Dermis microvascular lymphatic vessel endothelial cell (primary cell): ENCODE results near the gene CTSZ. TPM values are rescaled to one million over a fixed set of nuclear protein-coding genes. Genes with fewer than 3 reads are reported as not detected.
"Not testable (repeated sequence)": the region's sequence is repeated elsewhere in the genome, so short reads cannot be mapped to it uniquely, and the experiment has no call there.

Source experiments
- DNase-seq, 2 donors: peaks; one replicate each; pipeline versions ENCODE4 v3.0.0 to v3.0.0-alpha.2; 2010; ENCODE audit warnings: low read depth in 2 of 2
- total RNA-seq: library from RNA; depleted of rRNA; stranded (reverse); fragments of >200 nt; gene quantifications from 2 replicates; pipeline ENCODE4 v1.2.1, GENCODE V29; 2014

The CTSZ gene
- total RNA-seq, 1 donor from 2014 or later = 206 TPM

- no peak for DNase-seq
These were observed 6.7 kb downstream of the CTSZ start for GRCh38 chr20:59000326-59000725.

DNA sequence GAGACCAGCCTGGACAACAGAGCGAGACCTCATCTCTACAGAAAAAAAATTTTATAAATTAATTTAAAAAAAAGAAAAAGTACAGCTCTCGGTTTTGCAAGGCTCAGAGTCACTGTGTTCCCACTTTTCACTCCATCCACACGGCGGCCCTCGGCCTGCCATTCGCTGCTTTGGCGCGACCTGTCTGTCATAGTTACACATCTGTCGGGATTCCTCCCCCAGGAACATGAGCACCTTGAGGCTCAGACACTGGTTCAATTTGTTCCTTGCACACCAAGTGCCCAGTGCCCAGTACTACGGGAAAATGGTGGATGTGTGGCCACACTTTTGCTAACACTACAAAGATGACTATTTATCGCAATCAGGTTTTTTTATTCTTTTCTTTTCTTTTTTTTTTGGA, 8.4 kb downstream of the CTSZ start:
- no peak for DNase-seq

GRCh38 chr20:58997141-58997770, 9.8 kb downstream of the CTSZ start:
- DNase-seq = no peak

- no peak for DNase-seq
These were observed 10.8 kb downstream of the CTSZ start for GRCh38 chr20:58996226-58996611.

GRCh38 chr20:58995461-58996225, 11.4 kb downstream of the CTSZ start:
- no peak for DNase-seq

- DNase-seq = no peak
These were observed 12.5 kb downstream of the CTSZ start for GRCh38 chr20:58994390-58995159.

DNA sequence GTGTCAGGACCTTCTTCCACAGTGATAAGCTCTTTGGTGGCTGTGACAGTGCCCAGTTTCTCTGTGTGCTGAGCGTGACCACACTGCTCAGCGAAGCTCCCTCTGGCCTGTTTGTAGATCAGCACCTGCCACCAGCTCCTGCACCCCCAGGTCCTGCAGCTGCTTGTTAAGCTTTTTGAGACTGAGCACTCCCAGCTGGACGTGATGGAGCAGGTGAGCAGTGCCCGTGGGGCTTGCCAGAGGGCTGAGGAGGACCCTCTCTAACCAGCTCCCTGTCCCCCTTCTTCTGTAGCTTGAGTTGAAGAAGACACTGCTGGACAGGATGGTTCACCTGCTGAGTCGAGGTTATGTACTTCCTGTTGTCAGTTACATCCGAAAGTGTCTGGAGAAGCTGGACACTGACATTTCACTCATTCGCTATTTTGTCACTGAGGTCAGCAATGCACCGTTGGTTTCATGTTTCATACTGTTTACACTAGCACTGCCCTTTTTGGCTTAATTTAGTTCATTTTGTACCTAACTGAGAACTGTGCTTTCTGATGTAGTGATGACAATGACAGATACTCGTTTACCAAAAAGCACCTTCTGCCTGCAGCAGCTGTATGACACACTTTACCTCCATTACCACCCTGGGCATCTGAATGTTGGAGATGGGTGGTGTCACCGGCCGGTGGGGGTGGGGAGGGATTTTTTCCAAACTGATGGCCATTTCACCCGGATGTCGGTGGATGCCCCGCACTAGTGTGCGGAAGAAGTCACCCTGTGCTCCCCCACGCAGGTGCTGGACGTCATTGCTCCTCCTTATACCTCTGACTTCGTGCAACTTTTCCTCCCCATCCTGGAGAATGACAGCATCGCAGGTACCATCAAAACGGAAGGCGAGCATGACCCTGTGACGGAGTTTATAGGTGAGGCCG, 13.5 kb downstream of the CTSZ start:
- DNase-seq = no peak

DNA sequence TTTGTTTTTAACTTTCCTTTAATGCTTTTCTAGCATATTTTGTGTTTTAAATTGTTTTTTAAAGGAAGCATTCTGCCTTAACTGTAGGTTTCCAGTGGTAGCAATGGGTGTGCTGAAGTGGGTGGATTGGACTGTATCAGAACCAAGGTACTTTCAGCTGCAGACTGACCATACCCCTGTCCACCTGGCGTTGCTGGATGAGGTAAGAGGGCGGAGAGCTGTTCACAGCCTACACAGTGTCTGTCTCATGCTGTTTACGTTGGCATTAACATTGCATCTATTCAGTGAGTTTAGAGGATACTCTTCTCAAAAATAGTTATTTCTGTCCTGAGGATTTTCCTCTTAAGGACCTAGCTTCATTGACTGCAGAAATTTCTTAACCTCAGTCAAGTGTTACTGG, 14.1 kb downstream of the CTSZ start:
- DNase-seq = no peak

- DNase-seq = no peak
These were observed 15.3 kb downstream of the CTSZ start for GRCh38 chr20:58991715-58992114.

GRCh38 chr20:58990651-58991445, 16.2 kb downstream of the CTSZ start:
- DNase-seq = no peak

DNA sequence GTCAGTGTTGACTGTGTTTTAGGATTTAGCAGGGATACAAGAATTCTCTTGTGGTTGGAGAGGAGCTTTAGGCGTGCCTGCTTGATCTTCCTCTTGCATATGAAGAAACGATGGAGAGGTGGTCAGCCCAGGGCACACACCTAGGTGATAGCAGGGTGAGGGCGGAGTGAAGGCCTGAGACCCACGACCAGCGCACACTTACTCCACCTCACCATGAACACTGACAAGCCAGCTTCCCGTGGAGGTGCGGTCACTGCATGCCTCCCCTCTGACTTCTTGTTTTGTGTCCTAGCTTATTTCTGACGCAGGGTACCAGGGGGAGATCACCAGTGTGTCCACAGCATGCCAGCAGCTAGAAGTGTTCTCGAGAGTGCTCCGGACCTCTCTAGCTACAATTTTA, 17.9 kb downstream of the CTSZ start:
- DNase-seq = no peak

DNA sequence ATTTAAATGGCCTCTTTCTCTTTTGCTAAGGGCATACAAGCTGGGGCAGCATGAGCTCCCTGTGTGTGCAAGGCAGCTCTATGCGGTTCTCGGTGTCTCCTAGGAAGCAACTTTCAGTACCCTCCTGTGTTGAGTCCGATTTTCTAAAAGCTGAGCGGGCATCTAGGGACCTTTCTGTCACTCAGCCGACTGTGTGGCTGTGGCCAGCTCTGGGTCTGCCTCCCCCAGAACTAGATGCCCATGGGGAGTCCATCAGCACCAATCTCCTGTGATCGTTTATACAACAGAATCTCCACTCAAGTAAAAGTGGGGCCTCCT, 18.5 kb downstream of the CTSZ start:
- DNase-seq = no peak

DNA sequence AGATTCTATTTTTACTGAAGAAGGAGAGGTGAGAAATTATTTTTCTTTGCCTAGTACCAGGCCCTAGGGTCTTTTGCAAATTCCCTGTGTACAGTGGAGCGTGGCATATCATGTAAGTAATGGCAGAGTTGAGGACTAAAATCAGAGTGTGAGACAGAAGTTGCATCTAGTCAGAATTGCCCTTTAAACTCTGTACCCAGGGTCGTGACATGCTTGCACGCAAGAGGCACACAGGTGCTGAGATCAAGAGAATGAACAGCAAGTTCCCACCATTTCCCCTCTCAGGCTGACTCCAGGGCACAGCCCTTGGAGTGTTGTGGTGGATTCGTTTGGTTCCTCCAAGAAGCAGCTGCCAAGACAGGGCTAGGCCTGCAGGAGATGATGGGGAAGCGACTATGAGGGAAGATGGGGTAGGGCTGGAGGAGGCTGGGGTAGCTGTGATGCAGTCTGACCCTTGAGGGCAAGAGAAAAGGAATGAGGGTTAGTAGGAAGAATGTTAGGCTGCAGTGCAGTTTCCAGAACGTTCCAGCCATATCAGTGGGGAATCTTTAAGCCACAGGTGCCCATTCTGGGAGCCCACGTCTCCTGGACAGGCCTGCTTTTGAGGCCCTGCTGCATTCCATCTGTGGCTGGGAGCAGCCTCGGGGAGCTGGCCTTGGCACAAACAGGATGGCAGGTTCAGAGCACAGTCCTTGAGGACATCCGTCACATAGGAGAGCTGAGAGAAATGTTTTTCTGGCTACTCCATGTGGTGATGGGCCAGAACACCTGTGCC, 19.1 kb downstream of the CTSZ start:
- DNase-seq = no peak

DNA sequence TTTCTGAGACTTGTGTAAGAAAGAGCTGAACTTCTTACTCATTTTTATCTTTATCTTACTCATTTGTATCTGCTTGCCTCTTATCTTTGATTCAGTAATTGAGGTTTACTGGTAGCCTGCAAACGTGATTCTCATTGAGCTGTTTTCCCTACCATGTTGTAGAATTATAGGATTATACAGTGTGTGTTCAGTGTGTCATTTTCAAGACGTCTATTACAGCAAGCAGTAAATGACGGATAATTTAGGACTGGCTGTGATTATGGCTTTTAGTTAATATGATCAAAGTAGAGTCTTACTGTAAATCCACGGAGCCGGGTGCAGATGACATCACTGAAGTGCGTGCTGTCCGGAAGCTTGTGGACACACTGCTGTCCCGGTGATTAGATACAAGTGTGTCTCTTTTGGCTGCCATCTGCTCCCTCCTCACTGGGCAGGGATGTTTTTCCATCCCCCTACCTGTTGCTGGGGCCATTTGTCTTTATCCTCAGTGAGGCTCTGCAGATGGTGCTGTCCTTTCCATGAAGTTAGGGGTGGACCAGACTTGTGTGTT, 20.0 kb downstream of the CTSZ start:
- no peak for DNase-seq

DNA sequence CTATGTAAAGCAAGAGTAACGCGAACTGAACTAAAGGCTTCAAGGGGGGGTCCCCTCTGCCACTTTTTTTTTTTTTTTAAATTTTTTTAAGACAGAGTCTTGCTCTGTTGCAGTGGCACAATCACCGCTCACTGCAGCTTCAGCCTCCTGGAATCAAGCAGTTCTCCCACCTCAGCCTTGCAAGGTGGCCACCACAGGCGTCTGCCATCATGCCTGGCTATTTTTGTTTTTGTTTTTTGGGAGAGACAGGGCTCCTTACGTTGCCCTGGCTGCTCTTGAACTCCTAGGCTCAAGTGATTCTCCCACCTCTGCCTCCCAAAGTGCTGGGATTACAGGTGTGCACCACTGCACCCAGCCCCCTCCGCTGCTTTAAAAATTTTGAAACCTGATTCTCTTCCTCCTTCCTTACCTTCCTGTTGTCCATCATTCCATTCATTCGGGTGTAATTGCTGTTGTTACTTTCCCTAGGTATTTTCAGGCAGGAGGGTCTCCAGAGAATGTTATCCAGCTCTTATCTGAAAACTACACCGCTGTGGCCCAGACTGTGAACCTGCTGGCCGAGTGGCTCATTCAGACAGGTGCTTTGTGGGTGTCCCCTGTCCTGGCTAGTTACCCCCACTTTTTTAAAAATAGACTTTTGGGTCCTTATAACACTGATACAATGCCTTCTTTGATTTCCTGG, 20.6 kb downstream of the CTSZ start:
- no peak for DNase-seq

GRCh38 chr20:58985656-58986055, 21.4 kb downstream of the CTSZ start:
- no peak for DNase-seq

DNA sequence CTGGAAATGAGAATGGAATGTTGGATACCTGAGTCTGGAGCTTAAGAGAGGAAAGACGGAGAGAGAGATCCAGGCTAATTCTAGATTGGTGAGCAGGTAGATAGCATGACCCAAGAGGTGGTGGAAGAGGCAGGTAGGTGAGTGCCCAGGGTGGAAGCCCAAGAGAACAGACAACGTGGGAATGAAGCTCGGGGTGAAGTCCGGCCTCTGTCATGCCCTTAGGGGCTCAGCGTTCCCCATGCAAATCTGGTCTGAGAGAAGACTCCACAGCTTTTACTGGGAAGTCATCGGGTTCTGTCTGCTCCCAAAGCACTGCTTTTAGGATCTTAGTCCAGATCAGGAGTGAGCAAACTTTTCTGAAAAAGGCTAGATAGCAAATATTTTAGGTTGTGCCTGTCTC, 22.4 kb downstream of the CTSZ start:
- no peak for DNase-seq

DNA sequence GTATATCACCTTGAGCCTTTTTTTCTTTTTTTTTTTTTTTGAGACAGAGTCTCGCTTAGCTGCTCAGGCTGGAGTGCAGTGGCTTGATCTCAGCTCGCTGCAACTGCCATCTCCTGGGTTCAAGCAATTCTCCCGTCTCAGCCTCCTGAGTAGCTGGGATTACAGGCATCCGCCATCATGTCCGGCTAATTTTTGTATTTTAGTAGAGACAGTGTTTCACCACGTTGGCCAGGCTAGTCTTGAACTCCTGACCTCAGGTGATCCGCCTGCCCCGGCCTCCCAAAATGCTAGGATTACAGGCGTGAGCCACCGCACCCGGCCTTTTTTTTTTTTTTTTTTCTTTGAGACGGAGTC, 24.0 kb downstream of the CTSZ start:
- DNase-seq = not testable (repeated sequence)

DNA sequence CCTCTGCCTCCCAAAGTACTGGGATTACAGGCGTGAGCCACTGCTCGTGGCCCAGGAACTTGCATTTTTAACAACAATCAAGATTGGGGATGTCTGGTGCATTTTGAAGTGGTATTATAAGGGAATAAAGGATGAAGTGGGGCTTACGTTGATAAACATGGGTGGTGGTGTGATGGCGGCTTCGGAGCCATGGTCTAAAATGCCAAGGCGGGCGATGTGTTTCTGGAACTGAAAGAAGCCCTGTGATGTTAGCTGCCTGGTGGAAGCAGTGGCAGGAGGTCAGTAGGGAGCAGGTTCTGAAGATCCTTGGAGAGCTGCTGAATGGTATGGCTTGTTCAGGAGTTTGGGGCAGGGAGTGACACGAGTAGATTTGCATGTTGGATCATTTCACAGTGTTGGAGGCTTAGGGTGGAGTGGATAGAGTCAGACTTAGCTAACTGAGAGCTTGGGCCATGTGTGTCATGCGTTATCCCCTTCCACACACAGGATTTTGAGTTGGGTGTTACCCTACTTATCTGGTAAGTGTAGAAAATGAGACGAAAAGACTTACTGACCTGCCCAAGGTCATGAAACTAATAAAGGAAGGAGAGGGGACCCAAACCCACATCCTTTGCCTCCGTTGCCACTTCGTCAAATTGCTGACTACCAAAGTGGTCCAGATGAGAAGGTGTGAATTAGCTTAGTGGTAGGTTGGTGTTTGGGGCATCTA, 24.5 kb downstream of the CTSZ start:
- no peak for DNase-seq
